ENCODE measurements around the gene AK1. TPM values are rescaled to one million over a fixed set of nuclear protein-coding genes. Genes with fewer than 3 reads are reported as not detected.
A peak's percentile ranks its signal among the peaks of the same experiment; 100 is the strongest.

AK1 gene
- total RNA-seq, 2 experiments from 2014 or later: 12.1 to 14.8 TPM

DNA sequence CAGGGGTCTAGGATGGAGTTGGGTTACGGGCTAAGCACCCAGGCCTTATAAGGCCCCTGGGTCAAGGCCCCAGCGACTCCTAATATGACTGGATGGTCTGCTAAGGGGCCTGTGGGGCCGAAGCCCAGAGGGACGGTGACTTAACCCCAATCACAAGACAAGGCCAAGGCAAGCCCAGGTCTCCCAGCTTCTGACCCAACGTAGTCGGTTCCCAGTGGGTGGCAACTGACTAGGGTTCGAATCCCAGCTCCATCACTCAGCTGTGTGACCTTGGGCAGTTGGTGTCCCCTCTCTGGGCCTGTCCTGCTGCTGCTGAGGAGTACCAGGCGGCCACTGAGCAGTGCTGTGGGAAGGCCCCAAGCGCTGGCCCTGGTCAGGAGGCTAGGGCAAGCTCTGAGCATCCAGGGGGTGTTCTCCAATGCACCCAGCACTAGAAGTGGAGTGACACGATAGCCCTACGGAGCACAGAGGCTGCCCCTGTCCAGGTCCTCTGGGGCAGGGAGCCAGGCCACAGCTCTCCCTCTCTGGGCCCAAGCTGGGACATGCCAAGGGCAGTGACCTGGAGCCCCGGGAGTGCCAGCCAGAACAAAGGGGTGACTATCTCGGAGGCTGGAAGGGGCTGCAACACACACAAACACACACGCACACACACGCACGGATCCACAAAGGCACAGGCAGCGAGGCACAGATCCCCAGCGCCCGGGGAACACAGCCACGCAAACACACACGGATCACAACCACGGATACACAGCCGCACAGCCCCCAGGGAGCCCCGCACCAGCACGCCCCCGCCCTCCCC, 512 bp downstream of the AK1 start:
- peak; percentile 21 for ATAC-seq
- TF ChIP-seq, protein P1, sequence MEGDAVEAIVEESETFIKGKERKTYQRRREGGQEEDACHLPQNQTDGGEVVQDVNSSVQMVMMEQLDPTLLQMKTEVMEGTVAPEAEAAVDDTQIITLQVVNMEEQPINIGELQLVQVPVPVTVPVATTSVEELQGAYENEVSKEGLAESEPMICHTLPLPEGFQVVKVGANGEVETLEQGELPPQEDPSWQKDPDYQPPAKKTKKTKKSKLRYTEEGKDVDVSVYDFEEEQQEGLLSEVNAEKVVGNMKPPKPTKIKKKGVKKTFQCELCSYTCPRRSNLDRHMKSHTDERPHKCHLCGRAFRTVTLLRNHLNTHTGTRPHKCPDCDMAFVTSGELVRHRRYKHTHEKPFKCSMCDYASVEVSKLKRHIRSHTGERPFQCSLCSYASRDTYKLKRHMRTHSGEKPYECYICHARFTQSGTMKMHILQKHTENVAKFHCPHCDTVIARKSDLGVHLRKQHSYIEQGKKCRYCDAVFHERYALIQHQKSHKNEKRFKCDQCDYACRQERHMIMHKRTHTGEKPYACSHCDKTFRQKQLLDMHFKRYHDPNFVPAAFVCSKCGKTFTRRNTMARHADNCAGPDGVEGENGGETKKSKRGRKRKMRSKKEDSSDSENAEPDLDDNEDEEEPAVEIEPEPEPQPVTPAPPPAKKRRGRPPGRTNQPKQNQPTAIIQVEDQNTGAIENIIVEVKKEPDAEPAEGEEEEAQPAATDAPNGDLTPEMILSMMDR (IDR thresholded peaks at IDR 0.05): no peak
- DNase-seq: no peak
- ChIA-PET POLR2A (interaction anchor here (0.7 to 1.4 kb wide), 2 partner anchors 8 to 14 kb away, joined by 5 to 6 read pairs; no protein-coding TSS in a partner anchor), CTCF (no interaction called here)
- Mint-ChIP-seq H3K4me1 (ENCODE audit: low read depth) (peaks cover 5% of the 10 kb centered on the region), H3K36me3 (ENCODE audit: low read depth) (peaks cover 2% of the 10 kb centered on the region), H3K4me3 (no peak overlapping the region), H3K27ac (no peak overlapping the region), H3K27me3 (peaks cover 7% of the 10 kb centered on the region), H3K9me3 (no peaks in the 10 kb centered on the region)
- intact Hi-C loops (cut with micrococcal nuclease): no loop called here

DNA sequence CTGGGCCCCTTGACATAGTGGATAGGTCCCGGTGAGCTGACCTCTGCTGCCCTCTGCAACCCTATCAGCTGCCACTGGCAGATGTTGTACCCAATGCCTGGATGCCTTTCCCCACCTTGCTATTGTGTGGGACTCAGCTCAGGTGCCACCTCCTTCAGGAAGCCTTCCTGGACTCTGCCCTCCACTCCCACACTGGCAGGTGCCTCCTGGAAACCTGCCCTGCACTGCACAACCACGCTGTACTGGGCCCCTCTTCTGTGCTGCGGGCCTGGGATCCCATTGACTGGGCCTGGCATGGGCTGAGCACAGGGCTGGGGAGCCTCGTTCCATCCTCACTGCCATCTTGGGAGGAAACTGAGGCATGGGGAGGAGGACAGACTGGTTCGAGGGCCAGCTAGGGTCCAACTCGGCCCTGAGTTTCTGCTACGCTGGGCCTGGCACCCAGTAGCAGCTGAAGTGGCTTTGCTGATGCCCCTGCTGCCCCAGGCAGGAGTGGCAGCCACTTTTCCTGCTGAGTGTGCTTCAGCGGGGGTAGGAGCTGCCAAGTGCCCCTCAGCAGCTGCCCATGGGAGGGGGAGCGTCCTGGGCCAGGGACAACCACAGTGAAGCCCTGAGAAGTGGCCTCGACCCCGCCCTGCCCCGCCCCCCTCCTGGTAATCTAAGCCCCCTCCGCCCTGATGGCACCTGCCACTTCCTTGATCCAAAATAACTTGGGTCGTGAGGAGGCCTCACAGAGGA, 1.3 kb downstream of the AK1 start:
- TF ChIP-seq, protein P1 (IDR thresholded peaks at IDR 0.05): no peak
- Mint-ChIP-seq H3K4me1 (ENCODE audit: low read depth) (peaks cover 5% of the 10 kb centered on the region), H3K36me3 (ENCODE audit: low read depth) (peaks cover under 1% of the 10 kb centered on the region), H3K4me3 (no peak overlapping the region), H3K9me3 (no peaks in the 10 kb centered on the region), H3K27me3 (peaks cover 7% of the 10 kb centered on the region), H3K27ac (no peak overlapping the region)
- intact Hi-C loops (cut with micrococcal nuclease): no loop called here
- DNase-seq (no peak), ATAC-seq (no peak)
- POLR2A ChIA-PET: interaction anchor here (0.7 to 1.4 kb wide), 2 partner anchors 9 to 13 kb away, joined by 5 to 6 read pairs; no protein-coding TSS in a partner anchor
- CTCF ChIA-PET: no interaction called here

DNA sequence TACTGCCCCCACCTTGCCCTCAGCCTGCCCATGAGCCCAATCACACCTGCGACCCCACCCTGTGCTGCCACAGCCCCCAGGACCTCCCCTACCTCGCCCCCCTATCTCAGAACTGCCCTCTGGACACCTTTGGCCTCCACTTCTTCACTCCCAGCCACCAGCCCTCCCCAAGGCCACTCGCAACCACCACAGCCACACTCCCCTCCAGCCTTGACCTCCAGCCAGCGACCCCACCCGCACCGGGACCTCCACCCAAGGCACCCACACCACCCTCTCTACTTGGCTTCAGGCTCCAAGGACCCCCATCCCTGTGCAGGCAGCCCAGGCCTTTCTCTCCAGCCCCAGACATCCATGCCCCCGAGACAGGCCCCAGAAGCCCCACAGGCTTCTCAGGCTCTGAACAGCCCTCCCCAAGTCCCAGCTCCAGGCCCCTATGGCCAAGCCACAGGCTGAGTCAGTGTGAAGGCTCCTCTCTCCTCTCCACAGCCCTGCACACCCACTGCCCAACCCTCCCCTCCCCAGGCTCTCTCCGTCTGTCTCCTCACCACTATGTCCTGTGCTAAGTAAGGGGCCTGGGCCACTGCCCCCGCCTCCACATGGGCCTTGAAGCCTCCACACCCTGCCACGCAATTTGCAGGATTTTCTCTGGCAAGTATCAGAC, 2.0 kb downstream of the AK1 start:
- intact Hi-C loops (cut with micrococcal nuclease): no loop called here
- ATAC-seq (no peak), DNase-seq (no peak)
- H3K4me1 Mint-ChIP-seq (ENCODE audit: low read depth): peaks cover 5% of the 10 kb centered on the region
- H3K27ac Mint-ChIP-seq: no peak overlapping the region
- ChIA-PET CTCF (no interaction called here), POLR2A (interaction anchor here (1.4 kb wide), 1 partner anchor 10 kb away, joined by 6 read pairs; no protein-coding TSS in a partner anchor)
- TF ChIP-seq, protein P1 (IDR thresholded peaks at IDR 0.05): no peak
- H3K4me3 Mint-ChIP-seq: no peak overlapping the region
- H3K27me3 Mint-ChIP-seq: peaks cover 7% of the 10 kb centered on the region
- H3K36me3 Mint-ChIP-seq (ENCODE audit: low read depth): no peaks in the 10 kb centered on the region
- H3K9me3 Mint-ChIP-seq: no peaks in the 10 kb centered on the region

DNA sequence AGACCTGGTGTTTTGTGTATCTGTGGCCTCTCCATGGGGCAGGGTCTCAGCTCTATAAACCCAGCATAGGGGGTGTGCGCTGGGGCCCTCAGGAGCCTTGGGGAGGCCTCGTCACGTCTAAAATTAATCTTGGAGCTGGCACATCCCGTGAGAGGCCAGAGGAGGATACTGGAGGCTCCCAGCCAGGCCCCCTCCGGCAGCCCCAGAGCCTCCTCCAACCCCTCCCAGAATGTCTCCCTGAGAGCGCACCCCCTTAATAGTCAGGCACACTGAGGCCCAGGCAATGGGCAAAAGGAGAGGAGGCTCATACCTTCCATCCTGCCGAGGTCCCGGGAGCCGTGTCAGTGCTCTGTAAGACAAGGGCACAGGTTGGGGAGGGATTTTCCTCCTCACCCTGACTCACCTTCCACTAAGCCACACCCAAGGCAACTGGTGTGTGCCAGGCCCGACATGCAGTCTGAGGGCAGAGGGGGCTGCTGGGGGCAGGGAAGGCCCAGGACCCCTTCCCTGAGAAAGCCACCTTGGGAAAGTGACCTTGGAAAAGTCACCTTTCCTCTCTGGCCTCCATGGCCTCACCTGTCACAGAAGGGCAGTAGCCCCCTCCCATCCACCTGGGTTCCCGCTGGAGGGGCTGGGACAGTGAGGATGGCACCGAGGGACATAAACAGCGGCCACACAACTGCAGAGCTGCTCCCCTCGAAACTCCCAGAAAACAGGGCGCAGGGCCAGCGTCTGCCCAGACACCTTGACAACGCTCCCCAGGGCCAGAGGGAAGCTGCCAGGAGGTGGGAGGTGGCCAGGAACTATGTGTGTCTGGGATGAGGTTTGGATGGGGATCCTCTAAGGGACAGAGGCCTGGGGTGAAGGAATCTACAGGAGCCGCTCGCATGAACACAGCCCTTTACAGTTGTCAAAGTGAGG, 2.9 kb downstream of the AK1 start:
- no peaks in the 10 kb centered on the region for H3K9me3 Mint-ChIP-seq
- H3K27ac Mint-ChIP-seq: no peak overlapping the region
- H3K36me3 Mint-ChIP-seq (ENCODE audit: low read depth): no peaks in the 10 kb centered on the region
- H3K4me3 Mint-ChIP-seq: no peak overlapping the region
- ChIA-PET POLR2A (interaction anchor here (1.4 kb wide), 1 partner anchor 9 kb away, joined by 4 read pairs; no protein-coding TSS in a partner anchor), CTCF (interaction anchor here (0.9 to 1.1 kb wide), 3 partner anchors 10 to 140 kb away, joined by 3 to 5 read pairs (median 3); partner anchors contain the start of gene TOR2A)
- intact Hi-C loops (cut with micrococcal nuclease): no loop called here
- peaks cover 5% of the 10 kb centered on the region for H3K4me1 Mint-ChIP-seq (ENCODE audit: low read depth)
- no peak for DNase-seq
- ATAC-seq: no peak
- TF ChIP-seq, protein P1 (IDR thresholded peaks at IDR 0.05): no peak
- peaks cover 7% of the 10 kb centered on the region for H3K27me3 Mint-ChIP-seq
